Right atrium auricular region (tissue), 2 donors: Measurements from ENCODE around the gene THSD4. TPM values are rescaled to one million over a fixed set of nuclear protein-coding genes. Genes with fewer than 3 reads are reported as not detected.

ENCODE experiments used
- DNase-seq: peaks from one replicate; pipeline ENCODE4 v3.0.0-alpha.2; 2019; ENCODE audit warnings: low spot score
- H3K27ac ChIP-seq, 2 donors: fragments of 200-600 bp; sonication (generic); 1 replicate in 1 of 2; 2 replicates in 1 of 2; pipeline ENCODE4 v1.5.1; 2016 to 2019
- H3K27me3 ChIP-seq, 2 donors: fragments of 200-600 bp; sonication (generic); one replicate each; pipeline versions ENCODE4 v1.5.1 to v1.6.0; 2017 to 2019
- H3K36me3 ChIP-seq: fragments of 200-600 bp; sonication (generic); one replicate; pipeline ENCODE4 v1.5.1; 2016
- H3K4me1 ChIP-seq, 2 donors: fragments of 200-600 bp; sonication (generic); one replicate each; pipeline versions ENCODE4 v1.5.1 to v1.6.0; 2017 to 2019
- H3K4me3 ChIP-seq, 2 donors: fragments of 200-600 bp; sonication (generic); 1 replicate in 1 of 2; 2 replicates in 1 of 2; pipeline ENCODE4 v1.5.1; 2017 to 2019; ENCODE audit warnings: mild to moderate bottlenecking in 1 of 2, moderate library complexity in 1 of 2
- H3K9me3 ChIP-seq, 2 donors: fragments of 200-600 bp; sonication (generic); one replicate each; pipeline ENCODE4 v1.5.1; 2019
- total RNA-seq, 2 donors: library from RNA; depleted of rRNA; stranded (reverse); fragments of >200 nt; gene quantifications; one replicate each; pipeline ENCODE4 v1.1.0, GENCODE V29; 2016
- TF ChIP-seq, protein P1 (sequence below), 2 donors: fragments of 200-600 bp; sonication (generic); IDR thresholded peaks; one replicate each; pipeline ENCODE4 v1.5.1; 2019; ENCODE audit warnings: antibody characterized with exemption in 2 of 2

The THSD4 gene
- total RNA-seq, 2 donors from 2014 or later = 41.2 to 85.3 TPM

DNA sequence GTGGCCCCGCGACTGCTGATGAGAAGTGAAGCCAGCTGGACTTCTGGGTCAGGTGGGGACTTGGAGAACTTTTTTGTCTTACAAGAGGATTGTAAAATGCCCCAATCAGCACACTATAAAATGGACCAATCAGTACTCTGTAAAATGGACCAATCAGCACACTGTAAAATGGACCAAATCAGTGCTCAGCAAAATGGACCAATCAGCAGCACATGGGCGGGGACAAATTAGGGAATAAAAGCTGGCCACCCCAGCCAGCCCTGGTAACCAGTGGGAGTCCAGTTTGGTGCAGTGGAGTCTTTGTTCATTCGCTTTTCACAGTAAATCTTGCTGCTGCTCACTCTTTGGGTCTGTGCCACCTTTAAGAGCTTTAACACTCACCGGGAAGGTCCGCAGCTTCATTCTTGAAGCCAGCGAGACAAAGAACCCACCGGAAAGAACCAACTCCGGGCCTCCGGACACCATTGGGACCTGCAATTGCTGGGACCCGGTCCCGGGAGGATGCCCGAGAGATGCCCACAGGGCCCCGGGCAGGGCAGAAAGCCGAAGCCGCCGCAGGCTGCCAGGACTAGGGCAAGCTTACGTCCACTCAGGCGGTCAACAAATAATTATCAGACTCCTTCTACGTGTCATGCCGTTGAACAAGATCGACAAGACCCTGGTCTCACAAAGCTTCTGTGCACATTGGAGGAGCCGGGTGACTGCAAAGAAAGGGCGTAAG is 686.8 kb downstream of the THSD4 start:
- Histone ChIP-seq H3K27me3 (no peaks in the 10 kb centered on the region), H3K4me1 (peaks cover 0 to 8% of the 10 kb centered on the region in 2 donors), H3K27ac (no peak overlapping the region), H3K4me3 (no peak overlapping the region), H3K36me3 (no peaks in the 10 kb centered on the region), H3K9me3 (no peaks in the 10 kb centered on the region)
- TF ChIP-seq, protein P1, sequence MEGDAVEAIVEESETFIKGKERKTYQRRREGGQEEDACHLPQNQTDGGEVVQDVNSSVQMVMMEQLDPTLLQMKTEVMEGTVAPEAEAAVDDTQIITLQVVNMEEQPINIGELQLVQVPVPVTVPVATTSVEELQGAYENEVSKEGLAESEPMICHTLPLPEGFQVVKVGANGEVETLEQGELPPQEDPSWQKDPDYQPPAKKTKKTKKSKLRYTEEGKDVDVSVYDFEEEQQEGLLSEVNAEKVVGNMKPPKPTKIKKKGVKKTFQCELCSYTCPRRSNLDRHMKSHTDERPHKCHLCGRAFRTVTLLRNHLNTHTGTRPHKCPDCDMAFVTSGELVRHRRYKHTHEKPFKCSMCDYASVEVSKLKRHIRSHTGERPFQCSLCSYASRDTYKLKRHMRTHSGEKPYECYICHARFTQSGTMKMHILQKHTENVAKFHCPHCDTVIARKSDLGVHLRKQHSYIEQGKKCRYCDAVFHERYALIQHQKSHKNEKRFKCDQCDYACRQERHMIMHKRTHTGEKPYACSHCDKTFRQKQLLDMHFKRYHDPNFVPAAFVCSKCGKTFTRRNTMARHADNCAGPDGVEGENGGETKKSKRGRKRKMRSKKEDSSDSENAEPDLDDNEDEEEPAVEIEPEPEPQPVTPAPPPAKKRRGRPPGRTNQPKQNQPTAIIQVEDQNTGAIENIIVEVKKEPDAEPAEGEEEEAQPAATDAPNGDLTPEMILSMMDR (IDR thresholded peaks at IDR 0.05) = no peak
- DNase-seq = no peak

- Histone ChIP-seq H3K36me3 (no peaks in the 10 kb centered on the region), H3K9me3 (no peaks in the 10 kb centered on the region), H3K27me3 (no peaks in the 10 kb centered on the region), H3K27ac (no peak overlapping the region), H3K4me1 (peaks cover 0 to 15% of the 10 kb centered on the region in 2 donors), H3K4me3 (no peak overlapping the region)
- TF ChIP-seq, protein P1 (IDR thresholded peaks at IDR 0.05) = peak; percentile 10 to 34
- no peak for DNase-seq
These were observed 687.5 kb downstream of the THSD4 start for GRCh38 chr15:71802770-71803169.

DNA sequence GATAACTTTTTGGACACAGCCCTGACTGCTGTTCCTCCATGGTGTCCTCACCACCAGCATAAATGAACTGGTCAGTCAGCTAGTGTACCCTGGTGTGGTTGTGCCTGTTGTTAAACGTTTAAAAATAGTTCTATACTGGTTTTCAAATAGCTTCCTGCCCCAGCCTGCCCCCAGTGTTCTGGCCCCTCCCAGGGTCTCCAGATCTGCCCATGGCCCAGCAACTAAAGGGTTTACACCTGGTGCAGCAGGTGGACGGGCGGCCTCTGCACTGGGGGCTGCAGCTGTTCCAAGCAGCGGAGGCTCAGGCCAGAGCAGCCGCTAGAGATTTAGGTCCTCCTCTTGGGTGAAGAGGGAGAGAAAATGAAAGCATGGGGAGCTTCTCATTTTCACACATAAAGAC is 689.0 kb downstream of the THSD4 start:
- Histone ChIP-seq H3K27ac (no peak overlapping the region), H3K4me3 (no peak overlapping the region), H3K36me3 (no peaks in the 10 kb centered on the region), H3K4me1 (peaks cover 0 to 19% of the 10 kb centered on the region in 2 donors), H3K9me3 (no peaks in the 10 kb centered on the region), H3K27me3 (no peaks in the 10 kb centered on the region)
- TF ChIP-seq, protein P1 (IDR thresholded peaks at IDR 0.05) = no peak
- no peak for DNase-seq

- Histone ChIP-seq H3K27me3 (no peaks in the 10 kb centered on the region), H3K36me3 (no peaks in the 10 kb centered on the region), H3K4me1 (peaks cover 0 to 19% of the 10 kb centered on the region in 2 donors), H3K27ac (no peak overlapping the region), H3K4me3 (no peak overlapping the region), H3K9me3 (no peaks in the 10 kb centered on the region)
- TF ChIP-seq, protein P1 (IDR thresholded peaks at IDR 0.05) = no peak
- no peak for DNase-seq
These were observed 689.6 kb downstream of the THSD4 start for GRCh38 chr15:71804695-71805470.

DNA sequence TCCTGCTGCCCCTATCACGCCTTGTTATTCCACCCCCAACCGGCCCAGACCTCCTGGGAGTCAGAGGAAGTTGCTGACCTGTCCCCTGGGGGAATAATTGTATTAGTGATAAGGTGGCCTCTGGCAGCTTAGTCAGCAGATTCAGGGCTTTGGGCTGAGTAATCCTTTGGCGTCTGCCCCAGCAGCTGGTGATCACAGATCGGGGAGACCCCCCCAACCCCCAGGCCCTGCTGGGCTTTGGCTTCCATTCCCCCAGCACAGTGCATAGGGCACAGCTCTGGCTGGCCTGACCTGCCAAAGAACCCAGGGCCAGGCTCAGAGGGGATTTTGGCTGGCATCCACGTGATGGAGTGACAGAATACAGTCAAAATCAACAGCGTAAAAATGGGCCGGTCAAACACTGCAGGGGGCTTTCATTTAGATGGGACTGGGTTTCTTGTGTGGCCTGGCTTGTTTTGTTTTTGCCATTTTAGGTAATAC is 691.2 kb downstream of the THSD4 start:
- Histone ChIP-seq H3K27ac (no peak overlapping the region), H3K9me3 (no peaks in the 10 kb centered on the region), H3K4me3 (no peak overlapping the region), H3K36me3 (no peaks in the 10 kb centered on the region), H3K4me1 (peaks cover 0 to 19% of the 10 kb centered on the region in 2 donors), H3K27me3 (no peaks in the 10 kb centered on the region)
- no peak for DNase-seq
- TF ChIP-seq, protein P1 (IDR thresholded peaks at IDR 0.05) = no peak
